HL-60 (cell line): ENCODE measurements around the gene CCNT1.

Experiments used
- DNase-seq, 2 experiments: peaks; one replicate each; pipeline ENCODE4 v3.0.0-alpha.2; 2010 to 2020; ENCODE audit warnings: low read depth in 1 of 2, low spot score in 1 of 2
- H3K27ac ChIP-seq: fragments of 250-450 bp; sonication (Bioruptor Pico); replicated peaks from 2 replicates; pipeline ENCODE4 v1.5.1; 2020; ENCODE audit warnings: mild to moderate bottlenecking, moderate library complexity
- H3K27me3 ChIP-seq: fragments of 250-450 bp; sonication (Bioruptor Pico); 2 replicates; pipeline ENCODE4 v1.5.1; 2021; ENCODE audit warnings: mild to moderate bottlenecking, moderate library complexity; ENCODE audit not compliant: insufficient read depth, poor library complexity, severe bottlenecking
- H3K4me3 ChIP-seq: replicated peaks from 2 replicates; pipeline ENCODE4 v1.5.1; 2011; ENCODE audit warnings: mild to moderate bottlenecking, control low read depth, low read length; ENCODE audit not compliant: insufficient read depth
- GABPA ChIP-seq: IDR thresholded peaks from 2 replicates; pipeline ENCODE4 v1.6.1; 2012; ENCODE audit warnings: low read depth
- POLR2AphosphoS5 ChIP-seq: IDR thresholded peaks from 2 replicates; pipeline ENCODE4 v1.6.1; 2012; ENCODE audit warnings: low read depth
- REST ChIP-seq: IDR thresholded peaks from 2 replicates; pipeline ENCODE4 v1.6.1; 2012; ENCODE audit warnings: low read depth; ENCODE audit not compliant: insufficient replicate concordance
- SPI1 ChIP-seq: IDR thresholded peaks from 2 replicates; pipeline ENCODE4 v1.6.1; 2012; ENCODE audit warnings: low read depth, mild to moderate bottlenecking, borderline replicate concordance
- TF ChIP-seq, protein P1 (sequence below): IDR thresholded peaks from one replicate; pipeline ENCODE4 v1.5.1; 2011; ENCODE audit warnings: low read length, control low read depth, inconsistent platforms; ENCODE audit not compliant: insufficient read depth

Gene CCNT1

DNA sequence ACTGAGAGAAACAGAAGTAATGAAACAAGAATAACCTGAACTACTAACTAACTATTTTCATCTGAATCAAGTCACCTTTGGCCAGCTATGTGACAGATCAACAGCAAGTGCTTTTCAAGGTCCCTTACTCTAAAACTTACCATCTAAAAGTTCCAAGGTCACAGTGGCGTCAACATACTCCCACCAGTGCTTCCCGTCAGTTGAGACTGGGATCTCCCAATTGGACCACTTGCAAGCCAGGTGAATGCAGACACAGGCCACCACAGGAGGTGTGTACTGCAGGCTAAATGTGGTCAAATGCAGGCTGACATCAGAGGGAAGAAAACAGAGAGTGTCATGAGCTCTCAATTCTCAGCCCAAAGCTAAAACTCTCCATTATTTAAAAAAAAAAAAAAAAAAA, 20.6 kb downstream of the CCNT1 start:
- Histone ChIP-seq H3K27me3 (no peaks in the 10 kb centered on the region), H3K27ac (no peak overlapping the region), H3K4me3 (no peak overlapping the region)
- DNase-seq = no peak
- TF ChIP-seq GABPA (no peak), POLR2AphosphoS5 (no peak), REST (no peak)
- TF ChIP-seq, protein P1, sequence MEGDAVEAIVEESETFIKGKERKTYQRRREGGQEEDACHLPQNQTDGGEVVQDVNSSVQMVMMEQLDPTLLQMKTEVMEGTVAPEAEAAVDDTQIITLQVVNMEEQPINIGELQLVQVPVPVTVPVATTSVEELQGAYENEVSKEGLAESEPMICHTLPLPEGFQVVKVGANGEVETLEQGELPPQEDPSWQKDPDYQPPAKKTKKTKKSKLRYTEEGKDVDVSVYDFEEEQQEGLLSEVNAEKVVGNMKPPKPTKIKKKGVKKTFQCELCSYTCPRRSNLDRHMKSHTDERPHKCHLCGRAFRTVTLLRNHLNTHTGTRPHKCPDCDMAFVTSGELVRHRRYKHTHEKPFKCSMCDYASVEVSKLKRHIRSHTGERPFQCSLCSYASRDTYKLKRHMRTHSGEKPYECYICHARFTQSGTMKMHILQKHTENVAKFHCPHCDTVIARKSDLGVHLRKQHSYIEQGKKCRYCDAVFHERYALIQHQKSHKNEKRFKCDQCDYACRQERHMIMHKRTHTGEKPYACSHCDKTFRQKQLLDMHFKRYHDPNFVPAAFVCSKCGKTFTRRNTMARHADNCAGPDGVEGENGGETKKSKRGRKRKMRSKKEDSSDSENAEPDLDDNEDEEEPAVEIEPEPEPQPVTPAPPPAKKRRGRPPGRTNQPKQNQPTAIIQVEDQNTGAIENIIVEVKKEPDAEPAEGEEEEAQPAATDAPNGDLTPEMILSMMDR = no peak

DNA sequence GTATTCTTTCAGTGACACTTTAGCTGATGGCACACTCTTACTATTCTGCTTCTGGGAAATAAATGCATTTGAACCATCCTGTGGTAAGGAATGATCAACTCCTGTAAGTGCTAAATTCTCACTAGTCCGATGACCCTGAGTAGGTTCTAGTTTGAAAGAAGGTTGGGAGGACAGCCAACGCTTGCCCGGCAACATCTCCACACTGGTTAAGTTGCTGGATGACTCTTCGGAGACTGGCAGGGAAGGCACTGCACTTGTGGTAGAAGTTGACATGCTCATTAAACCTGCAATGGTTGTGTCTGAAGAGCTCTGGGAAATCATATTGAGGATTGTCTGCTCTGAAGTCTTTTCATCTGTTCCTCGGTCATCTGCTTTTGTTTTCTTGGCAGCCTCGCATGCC, 22.5 kb downstream of the CCNT1 start:
- Histone ChIP-seq H3K27me3 (no peaks in the 10 kb centered on the region), H3K27ac (no peak overlapping the region), H3K4me3 (no peak overlapping the region)
- TF ChIP-seq, protein P1 = no peak
- no peak for TF ChIP-seq POLR2AphosphoS5
- TF ChIP-seq GABPA = no peak
- TF ChIP-seq REST = no peak
- no peak for TF ChIP-seq SPI1
- no peak for DNase-seq

DNA sequence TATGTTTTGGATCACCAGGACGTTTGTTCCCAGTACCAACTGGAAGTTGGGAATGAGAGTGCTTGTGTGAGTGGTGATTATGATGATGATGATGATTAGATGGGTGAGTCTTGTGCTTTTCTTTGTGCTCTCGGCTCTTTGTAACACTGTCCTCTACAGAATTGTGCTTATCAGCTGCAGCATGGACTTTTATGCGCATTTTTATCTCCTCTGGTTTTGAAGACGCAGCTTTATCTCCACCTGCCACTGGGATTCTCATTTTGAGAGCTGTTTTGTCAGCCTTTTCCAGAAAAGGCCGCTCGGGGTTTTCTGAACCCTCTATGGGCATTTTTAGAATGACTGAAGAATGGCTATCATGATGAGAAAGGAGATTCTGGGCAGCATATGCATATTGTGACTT, 22.9 kb downstream of the CCNT1 start:
- Histone ChIP-seq H3K27ac (no peak overlapping the region), H3K27me3 (no peaks in the 10 kb centered on the region), H3K4me3 (no peak overlapping the region)
- no peak for DNase-seq
- no peak for TF ChIP-seq POLR2AphosphoS5

DNA sequence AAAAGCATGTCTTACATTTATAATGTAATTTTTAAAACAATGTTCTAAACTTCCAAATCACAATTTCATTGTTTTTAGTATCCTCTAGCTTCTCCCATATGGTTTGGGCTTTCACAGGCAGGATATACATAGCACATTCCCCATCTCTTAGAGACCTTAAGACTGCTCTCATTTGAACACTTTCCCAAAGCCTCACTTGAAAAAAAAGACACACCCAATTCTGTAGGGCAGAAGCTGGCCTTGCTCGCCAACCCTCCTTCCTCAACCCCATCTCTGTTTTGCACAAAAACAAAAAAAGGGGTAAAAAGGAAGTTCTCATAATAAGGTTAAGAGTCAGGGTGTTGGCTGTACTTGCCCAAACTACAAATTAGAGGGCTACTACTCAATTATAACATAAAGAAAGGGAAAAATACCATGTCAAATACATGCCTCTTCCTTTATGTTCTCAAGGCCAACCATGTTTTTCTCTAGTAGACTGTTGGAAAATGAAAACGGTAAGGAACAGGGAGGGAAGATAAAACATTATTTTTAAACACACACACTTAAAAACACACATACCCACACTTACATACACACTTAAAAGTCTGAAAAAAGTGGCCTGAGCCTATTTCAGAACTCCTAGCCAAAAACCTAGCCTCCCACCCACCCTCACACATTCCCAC, 24.6 kb downstream of the CCNT1 start:
- H3K4me3 ChIP-seq = no peak overlapping the region
- H3K27ac ChIP-seq = no peak overlapping the region
- H3K27me3 ChIP-seq = no peaks in the 10 kb centered on the region
- no peak for DNase-seq
- TF ChIP-seq POLR2AphosphoS5 (no peak), REST (no peak), SPI1 (no peak), GABPA (no peak)
- TF ChIP-seq, protein P1 = no peak
